GM06990 (cell line): ENCODE data around the gene MCOLN1.
A peak's percentile ranks its signal among the peaks of the same experiment; 100 is the strongest.

Experiments
- DNase-seq: peaks from one replicate; pipeline ENCODE4 v3.0.0-alpha.2; 2011; ENCODE audit not compliant: insufficient read length; ENCODE audit errors: extremely low read depth
- H3K27me3 ChIP-seq: replicated peaks from 2 replicates; pipeline ENCODE4 v1.6.0; 2011; ENCODE audit warnings: low read length; ENCODE audit not compliant: control insufficient read depth, insufficient read depth
- H3K36me3 ChIP-seq: 2 replicates; pipeline ENCODE4 v1.5.1; 2011; ENCODE audit warnings: low read length; ENCODE audit not compliant: control insufficient read depth, insufficient read depth
- H3K4me3 ChIP-seq: replicated peaks from 2 replicates; pipeline ENCODE4 v1.5.1; 2011; ENCODE audit warnings: low read depth, mild to moderate bottlenecking, control low read depth, low read length
- CTCF ChIP-seq: IDR thresholded peaks from 2 replicates; pipeline ENCODE4 v1.5.1; 2011; ENCODE audit warnings: low read length, control low read depth, mild to moderate bottlenecking, inconsistent platforms; ENCODE audit not compliant: insufficient read depth, poor library complexity, severe bottlenecking

The MCOLN1 gene

GRCh38 chr19:7483720-7484201, 38.7 kb upstream of the MCOLN1 start:
- no peaks in the 10 kb centered on the region for H3K36me3 ChIP-seq
- DNase-seq: no peak
- no peak for TF ChIP-seq CTCF
- H3K27me3 ChIP-seq: no peaks in the 10 kb centered on the region
- no peak overlapping the region for H3K4me3 ChIP-seq

GRCh38 chr19:7486923-7487322, 35.5 kb upstream of the MCOLN1 start:
- Histone ChIP-seq H3K27me3 (no peaks in the 10 kb centered on the region), H3K4me3 (no peak overlapping the region), H3K36me3 (no peaks in the 10 kb centered on the region)
- no peak for DNase-seq
- no peak for TF ChIP-seq CTCF

- no peak for TF ChIP-seq CTCF
- DNase-seq: peak; percentile 91
- Histone ChIP-seq H3K27me3 (no peaks in the 10 kb centered on the region), H3K36me3 (no peaks in the 10 kb centered on the region), H3K4me3 (peak within 1 kb of the TSS; percentile 79)
Measured at GRCh38 chr19:7488736-7489353, 33.6 kb upstream of the MCOLN1 start, which contains the start of gene PEX11G. PEX11G (minus strand) TSS chr19:7489035; CDS start chr19:7489010, 25 bp downstream.

- no peaks in the 10 kb centered on the region for H3K36me3 ChIP-seq
- H3K27me3 ChIP-seq: no peaks in the 10 kb centered on the region
- no peak for DNase-seq
- no peak overlapping the region for H3K4me3 ChIP-seq
- no peak for TF ChIP-seq CTCF
Measured at GRCh38 chr19:7489609-7490044, 32.8 kb upstream of the MCOLN1 start.

GRCh38 chr19:7492142-7492541, 30.3 kb upstream of the MCOLN1 start:
- TF ChIP-seq CTCF: no peak
- no peaks in the 10 kb centered on the region for H3K36me3 ChIP-seq

More at GRCh38 chr19:7492142-7492541, 30.3 kb upstream of the MCOLN1 start:
- no peak for DNase-seq
- H3K27me3 ChIP-seq: no peaks in the 10 kb centered on the region
- H3K4me3 ChIP-seq: no peak overlapping the region
